Retinal pigment epithelial cell (primary cell): ENCODE measurements around the gene IL27RA.
A peak's percentile ranks its signal among the peaks of the same experiment; 100 is the strongest.

Source experiments
- DNase-seq: peaks from one replicate; pipeline ENCODE4 v3.0.0-alpha.2; 2010; ENCODE audit warnings: low read depth
- H3K4me3 ChIP-seq: 2 replicates; pipeline ENCODE4 v1.5.1; 2011; ENCODE audit warnings: mild to moderate bottlenecking, low read length, control low read depth, moderate library complexity
- TF ChIP-seq, protein P1 (sequence below): conservative IDR thresholded peaks from 2 replicates; pipeline ENCODE4 v1.5.1; 2011; ENCODE audit warnings: low read depth, low read length, control low read depth, inconsistent platforms

IL27RA gene

DNA sequence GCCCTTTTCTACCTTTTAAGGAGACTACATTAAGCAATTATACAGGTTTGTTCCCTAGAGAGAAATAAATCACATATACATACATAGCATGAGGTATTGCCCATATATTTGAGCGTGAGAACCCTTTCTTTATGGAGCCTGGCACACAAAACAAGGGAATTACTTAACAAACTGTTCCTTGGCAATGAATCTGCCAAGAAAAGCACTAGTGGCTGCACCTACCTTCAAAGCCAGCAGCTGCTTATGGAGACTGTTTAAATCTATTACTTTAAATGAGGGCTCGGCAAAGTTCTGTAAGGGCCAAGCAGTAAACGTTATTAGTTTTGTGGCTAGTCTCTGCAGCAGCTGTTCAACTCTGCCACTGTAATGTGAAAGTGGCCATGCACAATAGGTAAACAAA is 32.5 kb upstream of the IL27RA start:
- TF ChIP-seq, protein P1, sequence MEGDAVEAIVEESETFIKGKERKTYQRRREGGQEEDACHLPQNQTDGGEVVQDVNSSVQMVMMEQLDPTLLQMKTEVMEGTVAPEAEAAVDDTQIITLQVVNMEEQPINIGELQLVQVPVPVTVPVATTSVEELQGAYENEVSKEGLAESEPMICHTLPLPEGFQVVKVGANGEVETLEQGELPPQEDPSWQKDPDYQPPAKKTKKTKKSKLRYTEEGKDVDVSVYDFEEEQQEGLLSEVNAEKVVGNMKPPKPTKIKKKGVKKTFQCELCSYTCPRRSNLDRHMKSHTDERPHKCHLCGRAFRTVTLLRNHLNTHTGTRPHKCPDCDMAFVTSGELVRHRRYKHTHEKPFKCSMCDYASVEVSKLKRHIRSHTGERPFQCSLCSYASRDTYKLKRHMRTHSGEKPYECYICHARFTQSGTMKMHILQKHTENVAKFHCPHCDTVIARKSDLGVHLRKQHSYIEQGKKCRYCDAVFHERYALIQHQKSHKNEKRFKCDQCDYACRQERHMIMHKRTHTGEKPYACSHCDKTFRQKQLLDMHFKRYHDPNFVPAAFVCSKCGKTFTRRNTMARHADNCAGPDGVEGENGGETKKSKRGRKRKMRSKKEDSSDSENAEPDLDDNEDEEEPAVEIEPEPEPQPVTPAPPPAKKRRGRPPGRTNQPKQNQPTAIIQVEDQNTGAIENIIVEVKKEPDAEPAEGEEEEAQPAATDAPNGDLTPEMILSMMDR = no peak
- DNase-seq = no peak
- H3K4me3 ChIP-seq = no peak overlapping the region

DNA sequence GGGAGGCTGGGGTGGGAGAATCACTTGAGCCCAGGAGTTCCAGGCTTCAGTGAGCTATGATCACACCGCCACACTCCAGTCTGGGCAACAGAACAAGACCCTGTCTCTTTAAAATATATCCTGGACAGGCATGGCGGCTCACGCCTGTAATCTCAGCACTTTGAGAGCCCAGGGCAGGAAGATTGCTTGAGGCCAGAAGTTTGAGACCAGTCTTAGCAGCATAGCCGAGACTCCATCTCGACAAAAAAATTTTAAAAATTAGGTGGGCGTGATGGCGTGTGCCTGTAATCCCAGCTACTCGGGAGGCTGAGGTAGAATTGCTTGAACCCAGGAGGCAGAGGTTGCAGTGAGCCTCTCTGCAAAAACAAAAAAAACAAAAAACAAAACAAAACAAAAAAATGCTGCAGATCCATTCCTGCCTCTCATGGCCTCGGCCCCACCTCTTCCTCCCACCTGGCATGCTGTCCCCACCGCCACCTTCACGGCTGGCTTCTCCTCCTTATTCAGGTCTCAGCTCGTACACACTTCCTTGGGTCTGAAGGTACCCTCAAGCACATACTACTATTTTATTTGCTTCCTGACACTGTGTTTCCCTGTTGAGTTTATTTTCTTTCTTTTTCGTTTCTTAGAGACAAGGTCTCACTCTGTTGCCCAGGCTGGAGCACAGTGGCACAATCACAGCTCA is 30.7 kb upstream of the IL27RA start:
- H3K4me3 ChIP-seq = no peak overlapping the region
- no peak for DNase-seq
- TF ChIP-seq, protein P1 = no peak

- H3K4me3 ChIP-seq = no peak overlapping the region
- TF ChIP-seq, protein P1 = no peak
- no peak for DNase-seq
Measured at GRCh38 chr19:14002571-14003250, 28.9 kb upstream of the IL27RA start.

GRCh38 chr19:14003251-14004055 is 28.1 kb upstream of the IL27RA start:
- DNase-seq = no peak

DNA sequence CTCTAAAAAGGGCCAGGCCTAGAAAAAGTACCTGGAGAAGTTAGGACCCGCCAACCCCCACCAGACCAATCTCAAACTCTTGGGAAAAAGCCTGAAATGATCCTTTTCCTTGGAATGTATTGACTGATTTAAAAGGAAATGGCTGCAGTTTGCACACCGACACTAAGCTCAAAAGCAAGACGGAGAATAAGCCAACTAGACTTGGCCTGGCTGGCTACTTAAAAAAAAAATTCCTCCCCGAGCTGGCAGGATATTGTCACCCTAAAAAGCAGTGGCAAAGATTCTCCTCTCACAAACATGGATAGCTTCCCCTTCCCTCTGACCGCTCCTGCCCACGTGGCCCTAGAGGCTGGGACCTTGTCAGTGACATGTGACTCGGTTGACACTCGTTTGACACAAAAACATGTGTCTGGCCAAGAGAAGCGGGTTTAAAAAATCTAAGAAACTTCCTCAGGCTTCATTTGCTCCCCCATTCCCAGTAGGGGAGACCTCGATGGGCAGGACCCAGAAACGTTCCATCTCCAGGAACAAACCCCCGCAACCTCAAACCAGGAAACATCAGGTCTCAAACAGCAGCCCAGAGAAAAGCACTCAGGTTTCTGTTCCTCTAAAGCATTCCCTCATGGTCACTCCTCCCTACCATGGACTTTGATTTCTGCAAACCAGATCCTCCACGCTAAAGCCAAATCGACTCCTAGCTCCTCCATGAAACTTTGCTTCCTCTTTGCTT is 26.8 kb upstream of the IL27RA start:
- no peak for DNase-seq
- TF ChIP-seq, protein P1 = no peak
- H3K4me3 ChIP-seq = no peak overlapping the region

More at GRCh38 chr19:14003251-14004055, 28.1 kb upstream of the IL27RA start:
- TF ChIP-seq, protein P1 = no peak
- H3K4me3 ChIP-seq = no peak overlapping the region

DNA sequence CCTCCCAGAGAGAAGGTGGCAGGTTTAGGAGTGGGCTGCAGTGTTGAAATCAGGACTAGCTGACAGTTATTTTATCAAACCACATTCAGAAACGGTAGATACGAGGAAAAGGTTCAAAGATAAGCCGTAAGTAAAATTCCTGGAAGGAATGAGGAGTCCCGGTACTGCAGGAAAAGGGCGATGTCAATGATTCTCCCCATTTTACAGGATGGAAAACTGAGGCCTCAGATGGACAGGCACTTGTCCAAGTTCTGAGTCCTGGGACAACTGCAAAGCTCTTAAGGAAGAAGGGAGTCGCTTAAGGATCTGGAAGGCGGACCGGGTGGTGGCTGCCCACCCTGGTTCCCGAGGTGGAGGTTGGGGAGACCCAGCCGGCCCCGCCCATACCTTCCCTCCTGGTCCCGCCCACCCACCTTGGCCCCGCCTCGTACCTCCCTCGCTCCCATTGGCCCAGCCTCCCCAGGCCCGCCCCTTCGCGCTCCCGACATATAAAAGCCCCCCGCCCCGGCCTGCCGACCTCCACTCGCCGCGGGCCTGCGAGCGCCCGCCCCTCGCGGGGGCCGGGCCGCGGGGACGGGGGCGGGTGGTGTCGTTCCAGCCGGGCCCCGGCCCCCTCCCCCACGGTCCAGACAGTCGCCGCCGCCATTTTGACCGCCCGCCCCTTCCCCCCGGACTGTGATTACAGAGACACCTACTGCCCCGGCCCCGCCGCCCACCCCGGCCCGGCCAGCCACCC is 26.0 kb upstream of the IL27RA start:
- DNase-seq = peak; percentile 48
- peak overlapping the region; percentile 66 for H3K4me3 ChIP-seq
- TF ChIP-seq, protein P1 = no peak
